ENCODE results near the gene TLL2.

Gene TLL2

GRCh38 chr10:96390460-96390864 is 123.3 kb downstream of the TLL2 start:
- ChIA-PET CTCF (no interaction called here), POLR2A (ENCODE audit: low non-redundant PET) (no interaction called here)
- no peak for TF ChIP-seq CTCF (conservative IDR thresholded peaks at IDR 0.05; ENCODE audit: low read depth)
- no peak for DNase-seq (ENCODE audit: low spot score)
- H3K27ac ChIP-seq: peak overlapping the region; percentile 29; the same call in 1 of the 2 replicates

GRCh38 chr10:96389785-96390184 is 123.9 kb downstream of the TLL2 start:
- H3K27ac ChIP-seq: peak overlapping the region; percentile 29; the same call in 1 of the 2 replicates
- TF ChIP-seq CTCF (conservative IDR thresholded peaks at IDR 0.05; ENCODE audit: low read depth): no peak
- no peak for DNase-seq (ENCODE audit: low spot score)
- POLR2A ChIA-PET (ENCODE audit: low non-redundant PET): no interaction called here
- CTCF ChIA-PET: interaction anchor here (0.5 kb wide), 1 partner anchor 647 kb away, joined by 3 read pairs; no protein-coding TSS in a partner anchor

DNA sequence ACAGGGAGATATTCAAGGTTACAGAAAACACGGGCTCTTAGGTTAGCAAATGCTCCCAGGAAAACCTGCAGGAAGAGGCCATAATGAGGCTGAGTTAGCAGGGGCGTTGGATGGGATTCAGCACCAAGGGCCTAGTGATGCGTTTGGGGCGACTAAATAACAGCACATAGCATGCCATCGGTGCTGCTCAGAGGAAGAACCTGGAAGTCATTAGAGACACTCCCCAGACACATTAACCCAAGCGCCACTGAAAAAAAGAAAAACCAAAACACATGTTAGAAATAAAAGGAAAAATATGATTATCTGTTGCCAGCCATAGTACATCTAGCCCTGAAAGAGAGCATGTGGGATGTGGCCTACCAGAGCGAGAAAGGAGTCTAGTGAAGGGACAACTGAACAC is 126.1 kb downstream of the TLL2 start:
- ChIA-PET CTCF (no interaction called here), POLR2A (ENCODE audit: low non-redundant PET) (no interaction called here)
- TF ChIP-seq CTCF (conservative IDR thresholded peaks at IDR 0.05; ENCODE audit: low read depth): no peak
- no peak overlapping the region for H3K27ac ChIP-seq
- DNase-seq (ENCODE audit: low spot score): no peak

DNA sequence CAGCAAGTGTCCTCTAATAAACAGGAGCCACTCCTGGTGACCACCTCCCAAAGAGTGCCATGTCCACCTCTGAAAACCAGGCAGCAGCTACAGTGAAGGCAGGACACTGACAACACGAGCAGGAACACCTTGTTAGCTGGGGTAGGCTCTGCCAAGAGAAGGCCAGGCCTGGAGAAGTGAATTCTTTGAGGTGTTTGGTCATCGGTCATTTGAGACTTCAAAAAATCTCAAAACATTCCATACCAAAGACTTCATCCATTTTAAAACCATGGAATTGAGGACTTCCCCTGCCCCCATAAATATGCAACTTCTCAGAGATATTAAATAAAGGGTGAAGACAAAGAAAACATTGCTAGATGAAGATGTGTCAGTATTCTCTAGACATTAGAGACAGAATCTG is 126.6 kb downstream of the TLL2 start:
- POLR2A ChIA-PET (ENCODE audit: low non-redundant PET): no interaction called here
- no peak for TF ChIP-seq CTCF (conservative IDR thresholded peaks at IDR 0.05; ENCODE audit: low read depth)
- no peak for DNase-seq (ENCODE audit: low spot score)
- CTCF ChIA-PET: no interaction called here
- H3K27ac ChIP-seq: no peak overlapping the region

- ChIA-PET CTCF (interaction anchor here (1.2 kb wide), 1 partner anchor 11 kb away, joined by 5 read pairs; no protein-coding TSS in a partner anchor), POLR2A (ENCODE audit: low non-redundant PET) (no interaction called here)
- no peak for TF ChIP-seq CTCF (conservative IDR thresholded peaks at IDR 0.05; ENCODE audit: low read depth)
- DNase-seq (ENCODE audit: low spot score): no peak
- no peak overlapping the region for H3K27ac ChIP-seq
Observed at GRCh38 chr10:96384506-96384905, 129.2 kb downstream of the TLL2 start.

DNA sequence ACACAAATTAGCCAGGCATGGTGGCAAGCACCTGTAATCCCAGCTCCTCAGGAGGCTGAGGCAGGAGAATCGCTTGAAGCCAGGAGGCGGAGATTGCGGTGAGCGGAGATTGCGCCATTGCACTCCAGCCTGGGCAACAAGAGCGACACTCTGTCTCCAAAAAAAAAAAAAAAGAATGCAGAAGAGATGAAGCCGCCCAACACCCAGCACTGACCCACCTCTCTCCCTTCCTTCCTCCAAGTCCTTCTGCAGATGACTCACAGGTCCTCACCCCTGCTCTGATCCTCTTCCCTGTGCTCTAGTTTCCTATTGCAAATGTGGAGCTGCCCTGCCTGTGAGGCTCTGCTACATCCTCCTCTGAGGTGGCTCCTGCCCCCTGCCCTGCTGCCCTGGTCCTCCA is 132.9 kb downstream of the TLL2 start:
- TF ChIP-seq CTCF (conservative IDR thresholded peaks at IDR 0.05; ENCODE audit: low read depth): no peak
- no peak overlapping the region for H3K27ac ChIP-seq
- CTCF ChIA-PET: interaction anchor here (0.6 kb wide), 2 partner anchors 363 to 778 kb away, joined by 3 read pairs; no protein-coding TSS in a partner anchor
- DNase-seq (ENCODE audit: low spot score): no peak
- POLR2A ChIA-PET (ENCODE audit: low non-redundant PET): no interaction called here

DNA sequence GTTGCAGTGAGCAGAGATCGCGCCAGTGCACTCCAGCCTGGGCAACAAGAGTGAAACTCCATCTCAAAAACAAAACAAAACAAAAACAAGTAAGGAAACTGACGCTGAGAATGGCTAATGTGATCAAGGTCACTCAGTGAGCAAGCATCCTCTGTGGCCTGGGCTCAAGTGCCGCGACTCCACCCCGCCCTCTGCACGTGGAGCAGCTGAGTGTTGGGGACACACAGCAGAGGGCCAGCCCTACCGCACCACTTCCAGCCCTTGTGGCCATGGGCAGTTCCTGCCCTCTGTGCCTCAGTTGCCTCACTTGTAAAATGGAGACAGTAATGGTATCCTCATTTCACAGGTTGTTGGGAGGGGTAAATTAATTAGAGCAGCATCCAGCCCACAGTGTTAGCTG is 134.0 kb downstream of the TLL2 start:
- ChIA-PET CTCF (no interaction called here), POLR2A (ENCODE audit: low non-redundant PET) (no interaction called here)
- H3K27ac ChIP-seq: no peak overlapping the region
- TF ChIP-seq CTCF (conservative IDR thresholded peaks at IDR 0.05; ENCODE audit: low read depth): no peak
- no peak for DNase-seq (ENCODE audit: low spot score)
